ENCODE results near the gene BTBD19. TPM values are rescaled to one million over a fixed set of nuclear protein-coding genes. Genes with fewer than 3 reads are reported as not detected.
"Not testable (repeated sequence)": the region's sequence is repeated elsewhere in the genome, so short reads cannot be mapped to it uniquely, and the experiment has no call there.

BTBD19 gene
- total RNA-seq, 1 donor from 2014 or later, result 3.5 TPM

DNA sequence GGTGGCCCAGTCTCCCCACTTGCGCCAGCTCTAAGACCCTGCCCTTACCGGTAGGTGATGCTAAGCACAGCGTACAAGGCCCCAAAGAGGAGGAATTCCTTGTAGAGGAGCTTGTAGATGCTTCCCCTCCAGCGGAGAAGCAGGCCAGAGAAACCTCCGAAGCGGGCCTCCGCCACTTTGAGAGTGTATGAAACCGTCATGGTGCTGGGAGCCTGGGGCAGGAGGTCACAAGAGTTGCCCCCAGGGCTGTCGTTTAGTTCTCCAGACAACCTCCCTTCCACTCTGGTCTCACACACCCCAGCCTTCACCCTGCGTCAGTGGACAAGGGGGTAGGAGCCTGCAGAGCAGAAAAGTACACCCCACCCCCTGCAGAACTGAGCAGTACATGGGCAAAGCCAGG lies 20.8 kb upstream of the BTBD19 start:
- DNase-seq, result no peak

GRCh38 chr1:44788120-44788860 lies 20.0 kb upstream of the BTBD19 start, which contains the start of gene BEST4:
Gene BEST4 (minus strand): TSS chr1:44788170. CDS start chr1:44787705, 465 bp downstream.
- DNase-seq, result no peak

DNA sequence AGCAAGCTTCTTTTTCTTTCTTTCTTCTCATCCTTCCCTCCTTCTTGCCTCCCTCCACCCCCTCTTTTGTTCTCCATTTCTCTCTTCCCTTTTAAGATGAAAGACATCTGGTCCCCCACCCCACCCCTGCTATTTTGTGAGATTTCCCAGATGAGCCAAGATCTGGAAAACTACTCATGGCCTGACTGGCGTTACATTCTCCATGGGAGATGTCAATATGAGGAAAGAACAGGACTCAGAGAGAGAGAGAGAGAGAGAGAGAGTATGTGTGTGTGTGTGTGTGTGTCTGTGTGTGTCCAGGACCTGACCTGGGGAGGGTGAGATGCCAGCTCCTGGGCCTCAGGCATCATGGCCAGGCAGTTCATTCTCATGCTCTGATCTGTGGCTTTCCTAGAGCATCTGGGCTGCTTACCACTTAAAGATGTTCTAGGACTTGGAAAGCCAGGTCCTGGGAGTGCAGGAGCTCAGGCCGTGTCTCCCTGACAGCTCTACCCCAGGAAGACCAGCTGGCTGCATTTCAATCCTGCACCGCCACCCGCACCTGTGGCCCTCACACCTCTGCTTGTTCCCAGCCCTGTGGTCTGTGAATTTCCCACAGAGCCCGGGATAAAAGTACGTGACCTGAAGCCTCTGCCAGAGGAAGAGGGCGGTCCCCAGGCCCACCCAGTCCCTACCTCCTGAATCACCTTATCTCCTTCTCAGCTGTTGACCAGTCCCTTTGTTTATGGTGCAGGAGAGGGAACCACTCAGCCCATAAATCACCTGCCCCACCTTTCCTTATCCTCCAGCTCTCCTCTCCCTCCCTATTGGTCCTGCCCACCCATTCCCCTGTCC lies 17.1 kb upstream of the BTBD19 start:
- no peak for DNase-seq

GRCh38 chr1:44792736-44793502 lies 15.4 kb upstream of the BTBD19 start:
- no peak for DNase-seq

- DNase-seq, result not testable (repeated sequence)
Observed at GRCh38 chr1:44797886-44798285, 10.4 kb upstream of the BTBD19 start.

- no peak for DNase-seq
Observed at GRCh38 chr1:44798481-44799365, 9.6 kb upstream of the BTBD19 start.

GRCh38 chr1:44799770-44800584 lies 8.3 kb upstream of the BTBD19 start, which contains the start of gene PLK3:
Gene PLK3 (plus strand): TSS chr1:44800377. CDS start chr1:44800464, 87 bp downstream.
- DNase-seq, result peak; percentile 96

DNA sequence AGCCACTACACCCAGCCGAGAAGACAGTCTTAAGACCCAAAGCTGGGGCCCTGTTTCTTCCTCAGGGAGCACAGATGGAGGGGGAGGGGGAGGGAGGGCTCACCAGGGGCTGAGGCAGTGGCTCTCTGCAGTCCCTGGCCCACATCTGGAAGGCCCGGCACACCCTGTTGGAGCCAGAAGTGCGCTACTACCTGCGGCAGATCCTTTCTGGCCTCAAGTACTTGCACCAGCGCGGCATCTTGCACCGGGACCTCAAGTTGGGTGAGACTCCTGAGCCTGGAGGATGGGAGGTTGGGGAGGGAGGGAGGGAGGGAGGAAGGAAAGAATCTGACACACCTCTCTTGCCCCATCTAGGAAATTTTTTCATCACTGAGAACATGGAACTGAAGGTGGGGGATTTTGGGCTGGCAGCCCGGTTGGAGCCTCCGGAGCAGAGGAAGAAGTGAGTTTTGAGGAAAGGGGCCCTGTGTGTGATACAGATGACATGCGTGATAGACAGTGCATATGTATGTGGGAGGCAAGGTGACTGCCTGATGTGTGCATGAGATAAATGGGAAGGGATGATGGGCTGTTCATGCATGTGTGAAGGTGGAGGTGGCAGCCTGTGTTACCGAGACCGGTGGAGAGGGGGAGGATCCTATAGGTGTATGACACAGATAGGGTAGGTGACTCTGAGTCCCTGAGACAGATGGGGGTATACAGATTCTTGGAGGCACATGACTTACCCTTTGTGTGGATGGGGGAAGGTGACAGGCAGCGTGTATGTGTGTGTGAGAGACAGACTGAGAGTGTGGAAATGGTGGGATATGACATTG lies 6.6 kb upstream of the BTBD19 start:
- DNase-seq, result no peak

GRCh38 chr1:44802306-44803061 lies 5.8 kb upstream of the BTBD19 start:
- no peak for DNase-seq

- DNase-seq, result no peak
Observed at GRCh38 chr1:44803062-44803311, 5.3 kb upstream of the BTBD19 start.

DNA sequence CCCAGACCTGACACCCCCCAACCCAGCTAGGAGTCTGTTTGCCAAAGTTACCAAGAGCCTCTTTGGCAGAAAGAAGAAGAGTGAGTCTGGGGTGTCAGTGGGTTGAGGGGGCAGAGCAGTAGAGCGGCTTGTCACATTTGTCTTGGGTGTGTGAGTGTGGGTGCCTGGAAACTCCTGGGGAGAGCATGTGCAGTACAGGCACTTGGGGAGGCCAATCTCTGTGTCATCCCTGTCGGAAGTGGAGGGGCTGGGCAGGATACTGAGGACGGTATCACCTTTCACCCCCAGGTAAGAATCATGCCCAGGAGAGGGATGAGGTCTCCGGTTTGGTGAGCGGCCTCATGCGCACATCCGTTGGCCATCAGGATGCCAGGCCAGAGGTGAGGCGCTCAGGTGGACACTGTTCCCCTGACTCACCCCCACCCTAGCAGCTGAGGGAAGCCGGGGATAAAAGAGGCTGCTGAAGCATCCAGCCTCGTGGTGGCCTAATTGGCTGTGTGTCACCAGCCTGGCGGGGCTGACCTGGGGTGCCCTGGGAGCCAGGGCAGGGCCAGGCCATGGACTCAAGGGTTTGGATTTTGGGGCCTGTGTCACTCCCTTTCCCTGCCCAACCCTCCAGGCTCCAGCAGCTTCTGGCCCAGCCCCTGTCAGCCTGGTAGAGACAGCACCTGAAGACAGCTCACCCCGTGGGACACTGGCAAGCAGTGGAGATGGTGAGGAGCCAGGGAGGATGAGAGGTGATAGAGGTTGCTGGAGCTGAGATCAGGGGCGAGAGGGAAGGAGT lies 4.8 kb upstream of the BTBD19 start:
- DNase-seq, result no peak

DNA sequence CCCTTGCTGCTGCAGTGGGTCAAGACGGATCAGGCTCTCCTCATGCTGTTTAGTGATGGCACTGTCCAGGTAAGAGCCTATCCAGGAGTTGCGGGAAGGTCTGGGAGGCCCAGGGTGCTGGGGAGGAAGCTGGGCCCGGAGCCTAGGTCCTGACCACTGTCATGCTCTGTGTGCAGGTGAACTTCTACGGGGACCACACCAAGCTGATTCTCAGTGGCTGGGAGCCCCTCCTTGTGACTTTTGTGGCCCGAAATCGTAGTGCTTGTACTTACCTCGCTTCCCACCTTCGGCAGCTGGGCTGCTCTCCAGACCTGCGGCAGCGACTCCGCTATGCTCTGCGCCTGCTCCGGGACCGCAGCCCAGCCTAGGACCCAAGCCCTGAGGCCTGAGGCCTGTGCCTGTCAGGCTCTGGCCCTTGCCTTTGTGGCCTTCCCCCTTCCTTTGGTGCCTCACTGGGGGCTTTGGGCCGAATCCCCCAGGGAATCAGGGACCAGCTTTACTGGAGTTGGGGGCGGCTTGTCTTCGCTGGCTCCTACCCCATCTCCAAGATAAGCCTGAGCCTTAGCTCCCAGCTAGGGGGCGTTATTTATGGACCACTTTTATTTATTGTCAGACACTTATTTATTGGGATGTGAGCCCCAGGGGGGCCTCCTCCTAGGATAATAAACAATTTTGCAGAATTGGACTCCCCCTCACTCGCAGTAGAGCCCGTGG lies 2.9 kb upstream of the BTBD19 start:
- no peak for DNase-seq

DNA sequence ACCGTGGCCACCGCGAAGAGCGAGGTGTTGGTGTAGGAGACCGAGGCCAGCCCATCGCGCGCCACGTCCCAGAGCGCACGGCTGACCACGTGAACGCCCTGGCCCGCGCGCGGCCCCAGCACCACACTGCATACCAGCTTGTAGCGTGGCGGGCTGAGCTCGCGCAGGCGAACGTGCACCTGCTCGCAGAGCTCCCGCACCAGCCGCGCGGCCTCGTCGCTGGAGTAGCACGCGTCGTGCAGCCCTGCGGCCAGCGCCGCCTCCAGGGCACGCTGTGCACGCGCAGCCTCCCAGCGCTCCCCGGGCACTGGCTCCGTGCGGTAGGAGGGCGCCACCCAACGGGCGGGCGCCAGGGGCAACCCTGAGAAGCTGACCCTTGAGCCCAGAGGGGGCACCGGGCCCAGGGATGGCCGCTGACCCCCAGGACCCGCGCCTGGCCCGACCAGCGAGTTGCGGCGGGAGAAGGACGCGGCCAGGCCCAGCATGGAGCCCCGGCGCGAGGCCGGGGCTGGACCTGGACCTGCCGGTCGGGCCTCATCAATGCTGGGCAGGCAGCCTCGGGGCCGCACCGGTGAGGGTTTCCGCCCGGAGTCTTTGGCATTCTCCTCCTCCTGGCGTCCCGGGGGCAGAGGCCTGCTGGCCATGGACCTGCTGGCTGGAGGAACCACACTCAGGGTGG lies 2.2 kb upstream of the BTBD19 start:
- no peak for DNase-seq

DNA sequence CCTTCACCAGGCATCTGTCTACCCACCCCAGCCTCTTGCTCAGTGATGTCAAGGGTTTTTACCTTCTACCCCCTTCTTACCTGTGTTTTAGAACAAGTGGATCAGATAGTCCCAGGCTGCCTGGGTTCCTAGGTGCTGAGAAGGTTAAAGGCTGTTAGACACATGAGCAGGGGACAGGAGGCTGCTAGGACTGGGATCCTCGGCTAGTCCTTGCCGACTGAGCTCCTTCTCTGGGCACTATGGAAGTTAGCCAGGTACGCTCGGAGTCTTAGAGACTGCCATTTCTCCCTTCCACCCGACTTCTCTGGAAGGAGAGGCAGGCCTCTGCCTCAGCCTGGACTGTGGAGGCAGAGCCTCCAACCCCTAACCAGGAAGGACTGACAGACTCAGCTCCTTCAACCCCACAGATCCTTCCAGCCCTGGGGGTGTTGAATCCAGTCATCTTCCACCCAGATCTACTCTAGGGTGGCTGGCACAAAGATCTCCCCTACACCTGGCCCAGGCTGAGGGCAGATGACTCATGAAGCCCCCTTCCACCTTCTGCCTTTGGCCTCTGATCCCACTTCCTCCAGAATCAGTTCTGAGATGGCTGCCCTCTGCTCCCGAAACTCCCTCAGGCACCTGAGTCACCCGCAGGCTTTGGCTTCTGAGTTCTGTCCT lies 1.5 kb upstream of the BTBD19 start, which contains the start of gene DYNLT4:
Gene DYNLT4 (minus strand): TSS at position 648 of the 660 bp plus-strand sequence. CDS start 683 bp downstream, outside the sequence.
- no peak for DNase-seq

GRCh38 chr1:44807364-44808062 lies 810 bp upstream of the BTBD19 start:
- peak; percentile 97 for DNase-seq

Data from skin of body (tissue), 2 donors.